ENCODE measurements around the gene RNFT2. TPM values are rescaled to one million over a fixed set of nuclear protein-coding genes. Genes with fewer than 3 reads are reported as not detected.

The RNFT2 gene
- total and polyA plus RNA-seq, 3 donors from 2014 or later: 6.8 to 11.7 (median 9.0) TPM

DNA sequence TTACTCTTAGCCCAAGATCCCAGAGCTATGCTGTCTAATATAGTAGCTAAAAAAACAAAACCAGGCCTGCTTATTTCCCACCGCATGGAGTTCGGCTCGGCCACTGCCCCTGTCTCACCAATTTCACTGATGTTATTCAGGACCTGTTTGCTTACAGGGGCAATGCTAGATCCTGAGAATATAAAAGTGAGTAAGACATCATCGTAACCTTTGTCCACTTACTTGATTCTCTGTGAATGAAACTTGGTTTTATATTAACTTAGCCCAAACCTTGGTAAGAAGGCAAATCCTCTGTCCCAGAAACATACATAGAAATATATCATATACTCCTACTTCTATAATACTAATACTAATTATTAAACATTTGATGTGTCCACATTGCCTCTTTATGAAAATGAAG is 56.6 kb downstream of the RNFT2 start:
- no peak overlapping the region for H3K27ac ChIP-seq
- WGBS, 2 donors: 89 to 90% methylated on average over 4 of the region's 4 CpGs
- no peak for DNase-seq

DNA sequence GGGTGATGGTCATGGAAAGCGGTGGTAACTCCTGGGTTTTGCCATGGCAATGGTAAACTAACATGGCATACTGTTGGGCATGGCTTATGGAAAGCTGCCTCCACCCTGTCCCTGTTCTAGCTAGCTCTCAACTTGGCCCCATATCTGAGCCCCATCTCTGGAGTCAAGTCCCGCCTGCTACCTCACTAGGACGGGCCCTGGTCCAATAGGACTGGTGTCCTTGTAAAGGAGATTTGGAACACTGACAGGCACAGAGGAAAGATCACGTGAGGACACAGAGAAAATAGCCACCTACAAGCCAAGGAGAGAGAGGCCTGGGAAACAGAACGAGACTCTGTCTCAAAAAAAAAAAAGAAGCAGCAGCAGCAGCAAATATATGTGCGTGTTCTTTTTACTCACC is 59.8 kb downstream of the RNFT2 start:
- Histone ChIP-seq H3K36me3 (ENCODE audit: low read depth, missing control alignments) (no peaks in the 10 kb centered on the region), H3K27me3 (no peaks in the 10 kb centered on the region), H3K27ac (no peak overlapping the region), H3K4me1 (no peaks in the 10 kb centered on the region), H3K4me3 (no peak overlapping the region), H3K9me3 (no peaks in the 10 kb centered on the region)
- 69 to 77% methylated on average over 6 of the region's 6 CpGs for WGBS, 2 donors
- intact Hi-C loops (cut with DNase I; ENCODE audit: low total_unique reads): no loop called here
- DNase-seq: no peak
- no peak for TF ChIP-seq POLR2A (IDR thresholded peaks at IDR 0.05)
- TF ChIP-seq, protein P1, sequence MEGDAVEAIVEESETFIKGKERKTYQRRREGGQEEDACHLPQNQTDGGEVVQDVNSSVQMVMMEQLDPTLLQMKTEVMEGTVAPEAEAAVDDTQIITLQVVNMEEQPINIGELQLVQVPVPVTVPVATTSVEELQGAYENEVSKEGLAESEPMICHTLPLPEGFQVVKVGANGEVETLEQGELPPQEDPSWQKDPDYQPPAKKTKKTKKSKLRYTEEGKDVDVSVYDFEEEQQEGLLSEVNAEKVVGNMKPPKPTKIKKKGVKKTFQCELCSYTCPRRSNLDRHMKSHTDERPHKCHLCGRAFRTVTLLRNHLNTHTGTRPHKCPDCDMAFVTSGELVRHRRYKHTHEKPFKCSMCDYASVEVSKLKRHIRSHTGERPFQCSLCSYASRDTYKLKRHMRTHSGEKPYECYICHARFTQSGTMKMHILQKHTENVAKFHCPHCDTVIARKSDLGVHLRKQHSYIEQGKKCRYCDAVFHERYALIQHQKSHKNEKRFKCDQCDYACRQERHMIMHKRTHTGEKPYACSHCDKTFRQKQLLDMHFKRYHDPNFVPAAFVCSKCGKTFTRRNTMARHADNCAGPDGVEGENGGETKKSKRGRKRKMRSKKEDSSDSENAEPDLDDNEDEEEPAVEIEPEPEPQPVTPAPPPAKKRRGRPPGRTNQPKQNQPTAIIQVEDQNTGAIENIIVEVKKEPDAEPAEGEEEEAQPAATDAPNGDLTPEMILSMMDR (IDR thresholded peaks at IDR 0.05): no peak

More for the DNA sequence above, 56.6 kb downstream of the RNFT2 start:
- no peaks in the 10 kb centered on the region for H3K4me1 ChIP-seq
- no peaks in the 10 kb centered on the region for H3K36me3 ChIP-seq (ENCODE audit: low read depth, missing control alignments)
- H3K4me3 ChIP-seq: no peak overlapping the region
- intact Hi-C loops (cut with DNase I; ENCODE audit: low total_unique reads): no loop called here
- H3K9me3 ChIP-seq: no peaks in the 10 kb centered on the region
- TF ChIP-seq POLR2A (IDR thresholded peaks at IDR 0.05): no peak
- TF ChIP-seq, protein P1 (IDR thresholded peaks at IDR 0.05): no peak
- H3K27me3 ChIP-seq: no peaks in the 10 kb centered on the region

DNA sequence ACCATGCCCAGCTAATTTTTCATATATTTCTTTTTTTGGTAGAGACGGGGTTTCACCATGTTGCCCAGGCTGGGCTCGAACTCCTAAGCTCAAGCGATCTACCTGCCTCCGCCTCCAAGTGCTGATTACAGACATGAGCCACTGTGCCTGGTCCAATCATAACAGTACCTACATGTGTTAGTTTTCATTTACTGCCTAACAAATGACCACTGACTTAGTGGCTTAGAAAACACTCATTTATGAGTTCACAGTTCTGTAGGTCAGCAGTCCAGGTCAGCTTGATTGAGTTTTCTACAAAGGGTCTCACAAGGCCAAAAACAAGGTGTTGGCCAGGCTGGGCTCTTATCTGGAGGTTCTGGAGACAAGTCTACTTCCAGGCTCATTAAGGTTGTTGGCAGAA is 60.6 kb downstream of the RNFT2 start:
- Histone ChIP-seq H3K4me3 (no peak overlapping the region), H3K9me3 (no peaks in the 10 kb centered on the region), H3K4me1 (no peaks in the 10 kb centered on the region), H3K27me3 (no peaks in the 10 kb centered on the region), H3K36me3 (ENCODE audit: low read depth, missing control alignments) (no peaks in the 10 kb centered on the region), H3K27ac (no peak overlapping the region)
- intact Hi-C loops (cut with DNase I; ENCODE audit: low total_unique reads): no loop called here
- TF ChIP-seq POLR2A (IDR thresholded peaks at IDR 0.05): no peak
- TF ChIP-seq, protein P1 (IDR thresholded peaks at IDR 0.05): no peak
- no peak for DNase-seq
- 98% methylated on average over 4 of the region's 4 CpGs for WGBS, 2 donors

DNA sequence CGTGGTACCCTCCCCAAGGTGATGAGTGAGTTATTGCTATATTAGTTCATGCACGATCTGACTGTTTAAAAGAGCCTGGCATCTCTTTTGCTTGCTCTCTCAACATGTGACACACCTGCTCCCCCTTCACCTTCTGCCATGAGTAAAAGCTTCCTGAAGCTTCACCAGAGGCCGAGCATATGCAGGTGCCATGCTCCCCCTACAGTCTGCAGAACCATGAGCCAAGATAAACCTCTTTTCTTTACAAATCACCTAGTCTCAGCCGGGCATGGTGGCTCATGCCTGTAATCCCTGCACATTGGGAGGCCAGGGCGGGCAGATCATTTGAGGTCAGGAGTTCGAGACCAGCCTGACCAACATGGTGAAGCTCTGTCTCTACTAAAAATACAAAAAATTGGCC is 61.8 kb downstream of the RNFT2 start:
- intact Hi-C loops (cut with DNase I; ENCODE audit: low total_unique reads): no loop called here
- H3K9me3 ChIP-seq: no peaks in the 10 kb centered on the region
- H3K4me1 ChIP-seq: no peaks in the 10 kb centered on the region
- 86 to 93% methylated on average over 5 to 6 of the region's 6 CpGs for WGBS, 2 donors
- H3K27ac ChIP-seq: no peak overlapping the region
- H3K4me3 ChIP-seq: no peak overlapping the region
- no peak for DNase-seq
- no peaks in the 10 kb centered on the region for H3K27me3 ChIP-seq
- TF ChIP-seq, protein P1 (IDR thresholded peaks at IDR 0.05): no peak
- no peak for TF ChIP-seq POLR2A (IDR thresholded peaks at IDR 0.05)
- no peaks in the 10 kb centered on the region for H3K36me3 ChIP-seq (ENCODE audit: low read depth, missing control alignments)

DNA sequence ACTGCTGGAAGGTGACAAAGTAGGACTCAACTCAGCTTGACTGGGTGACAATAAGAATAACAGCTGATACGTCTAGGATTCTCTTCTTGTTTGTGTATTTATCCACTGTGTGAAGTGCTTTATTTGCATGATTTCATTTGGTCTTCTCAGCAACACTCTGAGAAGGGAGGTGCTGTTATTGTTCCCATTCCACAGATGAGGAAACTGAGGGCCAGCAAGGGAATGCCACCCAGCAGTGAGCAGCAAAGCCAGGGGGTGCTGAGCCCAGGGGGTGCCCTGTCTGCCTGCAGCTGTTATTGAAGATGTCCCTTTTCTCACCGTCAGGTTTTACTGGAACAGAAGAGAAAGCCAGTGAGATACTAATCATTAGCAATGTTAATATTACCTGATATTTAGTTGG is 62.8 kb downstream of the RNFT2 start:
- intact Hi-C loops (cut with DNase I; ENCODE audit: low total_unique reads): no loop called here
- Histone ChIP-seq H3K4me3 (no peak overlapping the region), H3K27ac (no peak overlapping the region), H3K27me3 (no peaks in the 10 kb centered on the region), H3K36me3 (ENCODE audit: low read depth, missing control alignments) (no peaks in the 10 kb centered on the region), H3K4me1 (no peaks in the 10 kb centered on the region), H3K9me3 (no peaks in the 10 kb centered on the region)
- 87 to 91% methylated on average over 2 of the region's 2 CpGs for WGBS, 2 donors
- DNase-seq: no peak
- TF ChIP-seq, protein P1 (IDR thresholded peaks at IDR 0.05): no peak
- TF ChIP-seq POLR2A (IDR thresholded peaks at IDR 0.05): no peak
